DOHH2 (cell line): ENCODE measurements around the gene IGSF9B.

Source experiments
- H3F3A ChIP-seq: fragments of 200-600 bp; sonication (generic), shearing (Covaris generic); 2 replicates; pipeline ENCODE4 v1.6.0; 2016; ENCODE audit warnings: antibody characterized with exemption, mild to moderate bottlenecking; ENCODE audit not compliant: control insufficient read depth, insufficient read depth
- H3K27ac ChIP-seq: fragments of 200-600 bp; sonication (generic); 2 replicates; pipeline ENCODE4 v1.5.1; 2014; ENCODE audit warnings: low read depth, mild to moderate bottlenecking, low read length, moderate library complexity
- H3K27me3 ChIP-seq: fragments of 200-600 bp; sonication (generic); 2 replicates; pipeline ENCODE4 v1.6.1; 2014; ENCODE audit warnings: mild to moderate bottlenecking, low read length, mixed read lengths; ENCODE audit not compliant: control insufficient read depth
- H3K36me3 ChIP-seq: fragments of 200-600 bp; sonication (generic); 2 replicates; pipeline ENCODE4 v1.6.1; 2014; ENCODE audit warnings: mild to moderate bottlenecking, low read length, moderate library complexity, mixed read lengths; ENCODE audit not compliant: control insufficient read depth
- H3K4me1 ChIP-seq: fragments of 200-600 bp; sonication (generic); 2 replicates; pipeline ENCODE4 v1.6.1; 2014; ENCODE audit warnings: mild to moderate bottlenecking, low read length, mixed read lengths; ENCODE audit not compliant: control insufficient read depth
- H3K4me2 ChIP-seq: fragments of 200-600 bp; sonication (generic); 2 replicates; pipeline ENCODE4 v1.6.0; 2014; ENCODE audit warnings: mild to moderate bottlenecking, low read length, moderate library complexity
- H3K4me3 ChIP-seq: fragments of 200-600 bp; sonication (generic); 2 replicates; pipeline ENCODE4 v1.5.1; 2014; ENCODE audit warnings: mild to moderate bottlenecking, low read length, mixed read lengths
- H3K79me2 ChIP-seq: fragments of 200-600 bp; sonication (generic); 2 replicates; pipeline ENCODE4 v1.6.1; 2014; ENCODE audit warnings: mild to moderate bottlenecking, low read length, mixed read lengths; ENCODE audit not compliant: control insufficient read depth
- H3K9me2 ChIP-seq: fragments of 200-600 bp; sonication (generic); replicated peaks from 2 replicates; pipeline ENCODE4 v1.6.1; 2014; ENCODE audit warnings: mild to moderate bottlenecking, low read length, mixed read lengths; ENCODE audit not compliant: control insufficient read depth
- H3K9me3 ChIP-seq: fragments of 200-600 bp; sonication (generic); 2 replicates; pipeline ENCODE4 v1.6.1; 2014; ENCODE audit warnings: antibody characterized with exemption, low read length, mixed read lengths; ENCODE audit not compliant: control insufficient read depth, insufficient read depth
- H4K20me1 ChIP-seq: fragments of 200-600 bp; sonication (generic); 2 replicates; pipeline ENCODE4 v1.6.0; 2014; ENCODE audit warnings: low read depth, mild to moderate bottlenecking, antibody characterized with exemption, low read length, moderate library complexity; ENCODE audit not compliant: control insufficient read depth, insufficient read depth
- EZH2phosphoT487 ChIP-seq: fragments of 200-600 bp; sonication (generic); IDR thresholded peaks from 2 replicates; pipeline ENCODE4 v1.6.1; 2017; ENCODE audit warnings: borderline replicate concordance, mild to moderate bottlenecking, antibody characterized with exemption, low read length, moderate library complexity, mixed read lengths
- TF ChIP-seq, protein P1 (sequence below): fragments of 200-600 bp; sonication (generic); IDR thresholded peaks from one replicate; pipeline ENCODE4 v1.5.1; 2014; ENCODE audit warnings: antibody characterized with exemption, mild to moderate bottlenecking, low read depth, low read length; ENCODE audit not compliant: poor library complexity, severe bottlenecking

Gene IGSF9B

DNA sequence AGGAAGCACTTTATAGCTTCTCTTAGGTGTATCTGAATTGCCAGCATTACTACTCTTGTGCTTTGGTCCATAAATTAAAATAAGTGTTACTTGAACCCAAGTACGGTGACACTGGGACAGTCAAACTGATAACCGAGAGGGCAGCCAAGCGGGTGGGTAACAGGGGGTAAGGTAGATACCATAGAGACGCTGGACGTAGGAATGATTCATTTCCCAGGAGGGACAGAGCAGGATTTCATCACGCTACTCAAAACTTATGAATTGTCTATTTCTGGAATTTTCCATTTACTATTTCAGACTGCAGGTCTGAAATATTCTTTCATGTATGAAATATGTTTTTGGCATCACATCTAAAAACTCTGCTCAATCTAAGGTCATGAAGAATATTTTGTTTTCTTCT lies 96.6 kb downstream of the IGSF9B start:
- Histone ChIP-seq H3K4me2 (no peak overlapping the region), H3K27me3 (0 out of 2 replicates have a peak, but pooled peaks cover 3% of the 10 kb centered on the region), H3K9me3 (no peaks in the 10 kb centered on the region), H3K36me3 (no peaks in the 10 kb centered on the region), H3K27ac (no peak overlapping the region), H3K4me1 (no peaks in the 10 kb centered on the region), H3K9me2 (no peaks in the 10 kb centered on the region), H3K79me2 (no peaks in the 10 kb centered on the region), H4K20me1 (no peaks in the 10 kb centered on the region), H3F3A (no peaks in the 10 kb centered on the region), H3K4me3 (no peak overlapping the region)
- TF ChIP-seq EZH2phosphoT487, result no peak
- TF ChIP-seq, protein P1, sequence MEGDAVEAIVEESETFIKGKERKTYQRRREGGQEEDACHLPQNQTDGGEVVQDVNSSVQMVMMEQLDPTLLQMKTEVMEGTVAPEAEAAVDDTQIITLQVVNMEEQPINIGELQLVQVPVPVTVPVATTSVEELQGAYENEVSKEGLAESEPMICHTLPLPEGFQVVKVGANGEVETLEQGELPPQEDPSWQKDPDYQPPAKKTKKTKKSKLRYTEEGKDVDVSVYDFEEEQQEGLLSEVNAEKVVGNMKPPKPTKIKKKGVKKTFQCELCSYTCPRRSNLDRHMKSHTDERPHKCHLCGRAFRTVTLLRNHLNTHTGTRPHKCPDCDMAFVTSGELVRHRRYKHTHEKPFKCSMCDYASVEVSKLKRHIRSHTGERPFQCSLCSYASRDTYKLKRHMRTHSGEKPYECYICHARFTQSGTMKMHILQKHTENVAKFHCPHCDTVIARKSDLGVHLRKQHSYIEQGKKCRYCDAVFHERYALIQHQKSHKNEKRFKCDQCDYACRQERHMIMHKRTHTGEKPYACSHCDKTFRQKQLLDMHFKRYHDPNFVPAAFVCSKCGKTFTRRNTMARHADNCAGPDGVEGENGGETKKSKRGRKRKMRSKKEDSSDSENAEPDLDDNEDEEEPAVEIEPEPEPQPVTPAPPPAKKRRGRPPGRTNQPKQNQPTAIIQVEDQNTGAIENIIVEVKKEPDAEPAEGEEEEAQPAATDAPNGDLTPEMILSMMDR, result no peak
